K562 (cell line): ENCODE data around the gene KPNA4.

Experiments used
- ATF2 ChIP-seq: sonication (generic); formaldehyde crosslinking; IDR thresholded peaks from 2 replicates; pipeline ENCODE4 v1.8.1; 2022; ENCODE audit warnings: missing genetic modification reagents
- BHLHE40 ChIP-seq: IDR thresholded peaks from 2 replicates; pipeline ENCODE4 v1.6.1; 2011; ENCODE audit warnings: low read length, improper control_type of control experiment
- CREB5 ChIP-seq: fragments of 250-450 bp; sonication (Bioruptor Pico); IDR thresholded peaks from 2 replicates; pipeline ENCODE4 v1.5.0; 2020; ENCODE audit warnings: mild to moderate bottlenecking
- NRF1 ChIP-seq, 2 experiments: fragments of 450-650 bp; IDR thresholded peaks in 1 of 2; conservative IDR thresholded peaks in 1 of 2; 2 replicates each; pipeline ENCODE4 v1.6.1; 2014; ENCODE audit warnings: mild to moderate bottlenecking in 2 of 2
- POLR2A ChIP-seq: fragments of 450-650 bp; conservative IDR thresholded peaks from 2 replicates; pipeline ENCODE4 v1.6.1; 2016
- SMAD3 ChIP-seq: fragments of 450-650 bp; formaldehyde crosslinking; conservative IDR thresholded peaks from 2 replicates; pipeline ENCODE4 v1.4.0; 2020; ENCODE audit warnings: mild to moderate bottlenecking
- SMARCA5 ChIP-seq: fragments of 450-650 bp; IDR thresholded peaks from 2 replicates; pipeline ENCODE4 v1.6.1; 2016
- SRF ChIP-seq, 2 experiments: fragments of 250-450, 450-650 bp in 1 of 2; sonication (Bioruptor Pico) in 1 of 2; sonication (generic) in 1 of 2; formaldehyde crosslinking; IDR thresholded peaks; 2 replicates each; pipeline versions ENCODE4 v1.5.0 to v1.5.1; 2020 to 2022; ENCODE audit warnings: mild to moderate bottlenecking in 1 of 2, missing genetic modification reagents in 1 of 2
- ZNF217 ChIP-seq: sonication (generic); formaldehyde crosslinking; IDR thresholded peaks from 2 replicates; pipeline ENCODE4 v1.8.0; 2022; ENCODE audit warnings: mild to moderate bottlenecking, missing genetic modification reagents

GRCh38 chr3:160577556-160578195 lies 12.3 kb upstream of the KPNA4 start:
- no peak for TF ChIP-seq NRF1 (conservative IDR thresholded peaks at IDR 0.05 in 1 of 2, IDR thresholded peaks at IDR 0.05 in 1 of 2)
- TF ChIP-seq CREB5 (CRISPR knock-in tag): no peak
- no peak for TF ChIP-seq ATF2 (CRISPR knock-in tag)
- no peak for TF ChIP-seq SRF (CRISPR knock-in tag; IDR thresholded peaks at IDR 0.05)
- no peak for TF ChIP-seq ZNF217 (CRISPR knock-in tag)
- no peak for TF ChIP-seq POLR2A
- TF ChIP-seq BHLHE40: no peak
- TF ChIP-seq SMAD3: no peak
- TF ChIP-seq SMARCA5: no peak
